HG03354 (cell line): Measurements from ENCODE around the gene SNX30.

Experiments used
- ATAC-seq: cut with Tn5 transposase; IDR thresholded peaks from one replicate; pipeline ENCODE4 v1.9.1; 2021; ENCODE audit warnings: mild to moderate bottlenecking; ENCODE audit not compliant: unreplicated experiment, poor library complexity, severe bottlenecking

The SNX30 gene

GRCh38 chr9:112751056-112751795 is 666 bp downstream of the SNX30 start:
- ATAC-seq = peak; percentile 43

- ATAC-seq = no peak
Measured at GRCh38 chr9:112752334-112753125, 2.0 kb downstream of the SNX30 start.

DNA sequence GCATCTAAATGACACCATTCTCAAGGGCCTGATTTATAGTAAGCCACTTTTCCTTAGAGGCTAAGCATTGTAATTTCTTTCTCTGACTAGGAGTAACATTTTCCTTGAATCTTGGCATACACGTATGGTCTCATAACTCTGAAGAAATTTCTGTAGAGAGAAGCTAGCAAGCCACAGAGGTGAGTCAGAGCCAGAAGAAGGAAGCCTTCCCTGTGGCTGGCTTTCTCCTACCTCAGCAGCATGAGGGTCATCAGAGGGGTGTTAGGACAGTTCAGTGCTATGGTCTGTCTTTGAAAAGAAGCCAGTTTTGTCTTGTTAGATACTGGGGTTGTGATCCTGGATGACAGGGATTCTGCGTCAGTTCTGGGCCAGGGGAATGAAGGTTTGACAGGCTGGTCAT is 3.2 kb downstream of the SNX30 start:
- no peak for ATAC-seq

DNA sequence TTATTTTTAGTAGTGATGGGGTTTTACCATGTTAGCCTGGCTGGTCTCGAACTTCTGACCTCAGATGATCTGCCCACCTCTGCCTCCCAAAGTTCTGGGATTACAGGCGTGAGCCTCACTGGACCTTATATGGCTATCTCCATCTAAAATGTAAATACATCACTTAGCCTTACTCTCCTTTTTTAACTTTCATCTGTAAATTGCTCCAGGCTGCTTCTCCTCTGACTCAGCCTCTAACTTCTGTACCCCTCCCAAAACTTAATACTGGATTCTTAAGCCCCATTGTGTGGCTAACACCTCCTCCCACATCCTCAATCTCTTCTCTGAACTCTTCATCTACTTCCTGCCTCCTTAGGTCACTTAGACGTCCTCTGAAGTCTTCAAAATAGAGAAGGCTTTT is 4.0 kb downstream of the SNX30 start:
- ATAC-seq = no peak

DNA sequence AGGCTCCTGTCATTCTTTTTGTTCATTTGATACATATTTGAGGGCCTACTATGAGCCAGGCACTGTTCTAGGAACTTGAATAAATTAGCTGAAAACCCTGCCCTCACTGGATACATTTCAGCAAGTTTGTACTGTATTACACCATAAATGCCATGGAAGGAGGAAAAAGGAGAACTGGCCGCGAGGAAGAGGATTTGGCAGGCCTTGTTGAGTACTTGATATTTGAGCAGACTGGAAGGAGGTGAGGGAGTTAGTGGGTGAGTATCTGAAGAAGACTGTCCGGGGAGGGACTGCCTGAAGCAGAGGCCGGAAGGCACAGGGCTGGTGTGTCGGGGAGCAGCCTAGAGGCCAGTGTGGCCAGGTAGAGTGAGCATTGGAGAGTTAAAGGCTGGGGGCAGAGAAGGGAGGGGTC is 4.5 kb downstream of the SNX30 start:
- ATAC-seq = no peak

- no peak for ATAC-seq
Measured at GRCh38 chr9:112755675-112756074, 5.1 kb downstream of the SNX30 start.

- ATAC-seq = no peak
Measured at GRCh38 chr9:112757282-112757883, 6.8 kb downstream of the SNX30 start.

GRCh38 chr9:112757940-112758339 is 7.4 kb downstream of the SNX30 start:
- ATAC-seq = no peak

- no peak for ATAC-seq
Measured at GRCh38 chr9:112760821-112761220, 10.3 kb downstream of the SNX30 start.

DNA sequence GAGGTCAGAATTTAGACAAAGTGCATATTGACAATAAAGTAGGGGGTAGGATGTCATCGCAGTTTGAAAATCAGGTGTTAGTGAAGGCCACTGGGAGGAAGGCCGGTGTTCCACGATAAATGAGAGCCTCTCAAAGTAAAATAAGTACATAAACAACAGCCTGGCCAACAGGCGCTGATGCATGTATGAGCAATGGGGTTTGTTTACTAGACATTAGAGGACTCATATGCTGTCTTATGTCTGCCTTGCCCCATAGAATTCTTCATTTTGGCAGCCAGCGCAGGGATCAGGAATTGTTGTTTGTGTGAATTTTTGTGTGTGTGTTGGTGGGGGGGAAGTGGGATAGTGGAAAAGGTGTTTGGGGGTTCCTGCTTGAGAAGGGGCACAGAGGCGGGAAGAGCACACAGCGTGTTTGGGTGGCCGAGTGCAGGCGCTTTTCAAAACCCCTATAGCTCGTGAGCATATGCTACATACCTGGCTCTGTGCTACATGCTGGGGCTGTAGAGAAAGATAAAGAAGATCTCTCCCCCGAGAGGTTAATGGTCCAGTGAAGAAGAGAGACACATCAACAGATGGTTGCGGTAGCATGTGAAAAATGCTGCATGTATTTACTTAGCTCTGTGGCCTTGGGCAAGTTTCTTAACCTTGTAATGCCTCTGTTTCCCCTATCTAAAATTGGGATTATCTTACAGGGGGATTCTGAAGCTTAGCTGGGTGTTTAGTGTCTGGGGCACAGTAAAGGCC is 11.5 kb downstream of the SNX30 start:
- no peak for ATAC-seq

- no peak for ATAC-seq
Measured at GRCh38 chr9:112762726-112763518, 12.4 kb downstream of the SNX30 start.

- ATAC-seq = no peak
Measured at GRCh38 chr9:112764344-112764743, 13.8 kb downstream of the SNX30 start.

DNA sequence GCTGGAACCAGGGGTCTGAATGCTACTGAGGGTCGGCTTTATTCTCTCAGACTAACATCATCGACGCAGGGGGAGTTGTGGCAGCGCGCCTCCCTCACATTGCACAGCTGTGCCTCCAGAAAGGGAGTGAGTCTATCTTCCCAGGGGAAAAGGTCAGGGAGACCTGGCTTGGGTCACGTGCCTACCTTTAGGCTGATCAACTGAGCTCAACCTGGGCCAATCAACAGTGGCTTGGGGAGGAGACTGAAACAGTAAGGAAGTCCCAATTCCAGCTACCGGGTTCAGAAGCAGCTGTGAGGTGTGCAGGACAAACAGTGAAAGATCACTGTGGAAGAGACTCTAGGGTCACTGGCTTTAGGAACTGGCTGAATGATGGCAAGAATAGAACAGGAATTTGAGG is 14.3 kb downstream of the SNX30 start:
- ATAC-seq = no peak

DNA sequence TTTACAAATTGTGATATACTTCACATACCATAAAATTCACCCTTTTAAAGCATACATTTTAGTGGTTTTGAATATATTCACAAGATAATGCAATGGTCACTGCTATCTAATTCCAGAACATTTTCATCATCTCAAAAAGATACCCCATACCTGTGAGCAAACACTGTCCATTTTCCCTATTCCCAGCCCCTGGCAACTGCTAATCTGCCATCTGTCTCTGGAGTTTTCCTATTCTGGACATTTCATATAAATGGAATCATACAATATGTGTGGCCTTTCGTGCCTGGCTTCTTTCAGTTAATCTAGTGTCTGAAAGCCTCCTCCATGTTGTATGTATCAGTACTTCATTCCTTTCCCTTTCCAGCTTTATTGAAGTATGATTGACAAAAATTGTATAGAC is 14.7 kb downstream of the SNX30 start:
- no peak for ATAC-seq

- ATAC-seq = no peak
Measured at GRCh38 chr9:112771359-112772214, 21.0 kb downstream of the SNX30 start.

- no peak for ATAC-seq
Measured at GRCh38 chr9:112772215-112772509, 21.6 kb downstream of the SNX30 start.

DNA sequence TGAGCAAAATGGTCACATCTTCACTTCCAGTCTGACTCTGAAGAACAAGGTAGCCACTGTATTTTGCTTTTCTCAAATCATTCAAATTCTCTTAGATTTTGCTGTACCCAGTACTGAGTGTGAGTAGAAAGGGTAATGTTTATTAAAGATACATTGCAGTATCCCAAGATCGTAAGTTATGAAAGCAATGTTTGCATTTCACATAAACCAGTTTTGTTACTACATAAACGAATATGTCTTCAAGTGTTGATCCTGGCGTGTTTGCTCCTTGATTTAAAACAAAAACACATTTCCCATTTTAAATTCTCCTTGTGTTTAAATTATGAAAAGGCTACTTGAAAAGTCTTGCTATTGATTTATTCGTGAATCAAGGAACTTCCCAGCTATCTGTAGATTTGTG is 22.0 kb downstream of the SNX30 start:
- ATAC-seq = no peak

DNA sequence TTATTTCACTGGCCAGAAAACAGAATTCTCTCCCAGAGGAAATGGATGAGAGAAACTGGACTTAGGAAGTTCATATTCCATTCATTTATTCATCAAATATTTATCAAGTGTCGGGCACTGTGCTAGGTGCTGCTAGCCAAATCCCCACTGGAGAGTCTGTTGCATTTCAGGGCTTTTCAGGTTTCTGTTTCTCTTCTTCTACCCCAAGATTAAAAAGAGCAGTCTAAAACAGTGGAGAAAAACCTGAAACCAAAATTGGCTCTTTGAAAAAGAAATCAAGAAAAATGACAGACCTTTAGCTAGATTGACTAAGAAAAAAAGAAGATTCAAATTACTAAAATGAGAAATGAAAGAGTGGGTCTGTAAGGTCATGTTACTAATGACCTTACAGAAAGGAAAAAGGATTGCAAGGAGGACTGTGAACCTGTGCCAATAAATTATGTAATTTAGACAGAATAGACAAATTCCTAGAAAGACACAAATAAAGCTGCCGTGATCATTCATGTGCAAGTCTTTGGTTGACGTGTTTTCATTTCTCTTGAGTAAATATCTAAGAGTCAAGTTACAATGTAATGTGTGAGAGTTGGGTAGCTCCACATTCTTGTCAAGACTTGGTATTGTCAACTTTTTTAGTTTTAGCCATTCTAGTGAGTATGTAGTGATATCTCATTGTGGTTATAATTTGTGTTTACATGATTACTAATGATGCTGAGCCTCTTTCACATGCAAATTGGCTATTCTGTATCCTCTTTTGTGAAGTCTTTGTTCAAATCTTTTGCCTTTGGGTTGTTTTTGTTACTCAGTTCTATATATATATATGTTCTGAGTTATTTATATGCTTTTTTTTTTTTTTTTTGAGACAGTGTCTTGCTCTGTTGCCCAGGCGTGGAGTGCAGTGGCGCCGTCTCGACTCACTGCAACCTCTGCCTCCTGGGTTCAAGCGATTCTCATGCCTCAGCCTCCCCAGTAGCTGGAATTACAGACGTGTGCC is 23.7 kb downstream of the SNX30 start:
- no peak for ATAC-seq
